ENCODE measurements around the gene BABAM1. TPM values are rescaled to one million over a fixed set of nuclear protein-coding genes. Genes with fewer than 3 reads are reported as not detected.

The BABAM1 gene
- total RNA-seq, 4 donors from 2014 or later: 60.0 to 72.0 (median 67.0) TPM

GRCh38 chr19:17324357-17325114, 57.3 kb downstream of the BABAM1 start:
- WGBS, 2 donors: 71 to 80% methylated on average over 13 to 23 of the region's 28 CpGs
- TF ChIP-seq EP300 (IDR thresholded peaks at IDR 0.05) (no peak), CTCF (IDR thresholded peaks at IDR 0.05) (no peak), POLR2A (IDR thresholded peaks at IDR 0.05) (no peak)
- Histone ChIP-seq H3K4me3 (no peak overlapping the region), H3K27ac (peak overlapping the region in 3 of 4 donors; percentile 45 to 84 (median 72)), H3K4me1 (peaks cover 0 to 69% (median 24%) of the 10 kb centered on the region in 4 donors), H3K36me3 (peaks cover 0 to 74% (median 12%) of the 10 kb centered on the region in 3 donors), H3K27me3 (no peaks in the 10 kb centered on the region), H3K9me3 (no peaks in the 10 kb centered on the region)
- DNase-seq (ENCODE audit: low spot score in 2 of 2): no peak

- Histone ChIP-seq H3K36me3 (peaks cover 0 to 74% (median 8%) of the 10 kb centered on the region in 3 donors), H3K27me3 (no peaks in the 10 kb centered on the region), H3K9me3 (no peaks in the 10 kb centered on the region), H3K4me3 (no peak overlapping the region), H3K4me1 (peaks cover 0 to 70% (median 25%) of the 10 kb centered on the region in 4 donors), H3K27ac (peak overlapping the region in 1 of 4 donors; percentile 72)
- WGBS, 2 donors: 91 to 96% methylated on average over 18 to 20 of the region's 20 CpGs
- TF ChIP-seq EP300 (IDR thresholded peaks at IDR 0.05): no peak
- no peak for TF ChIP-seq POLR2A (IDR thresholded peaks at IDR 0.05)
- TF ChIP-seq CTCF (IDR thresholded peaks at IDR 0.05): no peak
- no peak for DNase-seq (ENCODE audit: low spot score in 2 of 2)
These were observed 57.9 kb downstream of the BABAM1 start for GRCh38 chr19:17325133-17325532.

GRCh38 chr19:17325881-17326594, 58.8 kb downstream of the BABAM1 start:
- 54 to 62% methylated on average over 17 of the region's 17 CpGs for WGBS, 2 donors
- H3K4me1 ChIP-seq: peaks cover 0 to 70% (median 25%) of the 10 kb centered on the region in 4 donors
- no peaks in the 10 kb centered on the region for H3K9me3 ChIP-seq
- H3K27ac ChIP-seq: peak overlapping the region in 2 of 4 donors; percentile 18 to 23
- TF ChIP-seq POLR2A (IDR thresholded peaks at IDR 0.05) (no peak), EP300 (IDR thresholded peaks at IDR 0.05) (peak in 1 of 2 donors; percentile 29)
- H3K4me3 ChIP-seq: no peak overlapping the region
- H3K27me3 ChIP-seq: no peaks in the 10 kb centered on the region
- peaks cover 0 to 74% (median 0%) of the 10 kb centered on the region in 3 donors for H3K36me3 ChIP-seq
- peak; percentile 69 to 71 for DNase-seq (ENCODE audit: low spot score in 2 of 2)

GRCh38 chr19:17326595-17326966, 59.3 kb downstream of the BABAM1 start:
- H3K4me1 ChIP-seq: peaks cover 0 to 70% (median 25%) of the 10 kb centered on the region in 4 donors
- H3K9me3 ChIP-seq: no peaks in the 10 kb centered on the region
- WGBS, 2 donors: 79 to 80% methylated on average over 11 of the region's 11 CpGs
- TF ChIP-seq CTCF (IDR thresholded peaks at IDR 0.05): no peak
- no peak for TF ChIP-seq POLR2A (IDR thresholded peaks at IDR 0.05)
- TF ChIP-seq EP300 (IDR thresholded peaks at IDR 0.05): no peak
- H3K27ac ChIP-seq: peak overlapping the region in 1 of 4 donors; percentile 23
- H3K27me3 ChIP-seq: no peaks in the 10 kb centered on the region
- peaks cover 0 to 72% (median 0%) of the 10 kb centered on the region in 3 donors for H3K36me3 ChIP-seq
- DNase-seq (ENCODE audit: low spot score in 2 of 2): no peak
- H3K4me3 ChIP-seq: no peak overlapping the region

- Histone ChIP-seq H3K27ac (no peak overlapping the region), H3K9me3 (no peaks in the 10 kb centered on the region), H3K4me1 (peaks cover 0 to 70% (median 24%) of the 10 kb centered on the region in 4 donors), H3K36me3 (peaks cover 0 to 66% (median 0%) of the 10 kb centered on the region in 3 donors), H3K4me3 (no peak overlapping the region), H3K27me3 (no peaks in the 10 kb centered on the region)
- no peak for TF ChIP-seq CTCF (IDR thresholded peaks at IDR 0.05)
- TF ChIP-seq POLR2A (IDR thresholded peaks at IDR 0.05): no peak
- TF ChIP-seq EP300 (IDR thresholded peaks at IDR 0.05): no peak
- DNase-seq (ENCODE audit: low spot score in 2 of 2): no peak
- 90 to 92% methylated on average over 24 to 26 of the region's 27 CpGs for WGBS, 2 donors
These were observed 59.9 kb downstream of the BABAM1 start for GRCh38 chr19:17327068-17327653.
